H1 (cell line): ENCODE data around the gene SLC43A1. TPM values are rescaled to one million over a fixed set of nuclear protein-coding genes. Genes with fewer than 3 reads are reported as not detected.

Experiments
- CTCF ChIA-PET: fragments of 300-600 bp; sonication (Branson Sonifier 250); formaldehyde crosslinking; loops from one replicate; lab custom pipeline; 2021; ENCODE audit not compliant: partially characterized antibody; lab: Charles Lee
- POLR2A ChIA-PET: fragments of 300-600 bp; sonication (Branson Sonifier 250); formaldehyde crosslinking; loops from one replicate; lab custom pipeline; 2021; ENCODE audit warnings: inconsistent platforms; ENCODE audit not compliant: partially characterized antibody; lab: Charles Lee
- DNase-seq, 2 experiments: peaks; one replicate each; pipeline versions ENCODE4 v3.0.0 to v3.0.0-alpha.2; 2010 to 2022; ENCODE audit warnings: low spot score in 2 of 2, low read depth in 1 of 2, mixed read lengths in 1 of 2
- FAIRE-seq: peaks from 2 replicates; lab custom pipeline; 2011; peaks lifted over from hg19 to GRCh38; lab: Jason Lieb, UNC
- H2AFZ ChIP-seq: 2 replicates; pipeline ENCODE4 v1.8.1; 2012; ENCODE audit warnings: low read length, inconsistent platforms
- H2AK5ac ChIP-seq: 2 replicates; pipeline ENCODE4 v1.6.1; 2013; ENCODE audit warnings: low read depth, low read length
- H2BK120ac ChIP-seq: replicated peaks from 2 replicates; pipeline ENCODE3; 2013; ENCODE audit warnings: low read depth, low read length, inconsistent platforms
- H2BK12ac ChIP-seq: 2 replicates; pipeline ENCODE4 v1.6.1; 2013; ENCODE audit warnings: low read depth, low read length
- H2BK15ac ChIP-seq: 2 replicates; pipeline ENCODE4 v1.6.1; 2013; ENCODE audit warnings: low read length
- H2BK20ac ChIP-seq: 2 replicates; pipeline ENCODE4 v1.6.1; 2013; ENCODE audit warnings: low read length
- H2BK5ac ChIP-seq: 2 replicates; pipeline ENCODE4 v1.6.1; 2013; ENCODE audit warnings: low read depth, low read length
- H3K14ac ChIP-seq: 2 replicates; pipeline ENCODE4 v1.6.1; 2013; ENCODE audit warnings: inconsistent platforms; ENCODE audit not compliant: insufficient read length
- H3K18ac ChIP-seq: 2 replicates; pipeline ENCODE4 v1.6.1; 2013; ENCODE audit warnings: low read length; ENCODE audit errors: extremely low read depth
- H3K23ac ChIP-seq: 2 replicates; pipeline ENCODE4 v1.6.1; 2013; ENCODE audit warnings: inconsistent platforms; ENCODE audit not compliant: insufficient read length
- H3K23me2 ChIP-seq: 2 replicates; pipeline ENCODE4 v1.6.1; 2013; ENCODE audit warnings: low read depth, low read length
- H3K27ac ChIP-seq: 2 replicates; pipeline ENCODE4 v1.6.1; 2011; ENCODE audit warnings: low read depth, low read length, inconsistent platforms
- H3K27me3 ChIP-seq, 4 experiments: replicated peaks in 1 of 4; 1 replicate in 1 of 4; 2 replicates in 3 of 4; pipeline versions ENCODE4 v1.6.1 to v1.8.1; 2011 to 2013; ENCODE audit warnings: low read length in 3 of 4, mild to moderate bottlenecking in 3 of 4, inconsistent platforms in 2 of 4, mixed read lengths in 2 of 4, moderate library complexity in 1 of 4; ENCODE audit not compliant: control insufficient read depth in 3 of 4, insufficient read depth in 3 of 4; ENCODE audit errors: extremely low read depth in 1 of 4
- H3K36me3 ChIP-seq, 4 experiments: 2 replicates each; pipeline versions ENCODE4 v1.6.1 to v1.8.1; 2011 to 2013; ENCODE audit warnings: mild to moderate bottlenecking in 4 of 4, low read length in 3 of 4, moderate library complexity in 2 of 4, control low read depth in 1 of 4, inconsistent platforms in 1 of 4; ENCODE audit not compliant: insufficient read depth in 4 of 4, control insufficient read depth in 2 of 4
- H3K4ac ChIP-seq: replicated peaks from 2 replicates; pipeline ENCODE3; 2013; ENCODE audit warnings: low read length, low read depth, mixed read lengths, inconsistent platforms; ENCODE audit not compliant: insufficient read length
- H3K4me1 ChIP-seq, 4 experiments: replicated peaks in 1 of 4; 1 replicate in 1 of 4; 2 replicates in 3 of 4; pipeline versions ENCODE4 v1.6.1 to v1.8.1; 2011 to 2013; ENCODE audit warnings: low read length in 3 of 4, inconsistent platforms in 2 of 4, mixed read lengths in 1 of 4; ENCODE audit not compliant: insufficient read depth in 4 of 4, control insufficient read depth in 3 of 4
- H3K4me2 ChIP-seq, 2 experiments: 2 replicates each; pipeline versions ENCODE4 v1.6.1 to v1.8.1; 2011 to 2013; ENCODE audit warnings: low read depth in 2 of 2, low read length in 2 of 2, control low read depth in 1 of 2, inconsistent platforms in 1 of 2, mild to moderate bottlenecking in 1 of 2; ENCODE audit not compliant: insufficient read depth in 1 of 2
- H3K4me3 ChIP-seq, 4 experiments: fragments of 200-600, 300-600 bp in 1 of 4; sonication (generic), shearing (Covaris generic), sonication (Bioruptor Twin) in 1 of 4; 2 replicates each; pipeline versions ENCODE4 v1.5.1 to v1.8.1; 2011 to 2016; ENCODE audit warnings: low read length in 4 of 4, low read depth in 3 of 4, control low read depth in 2 of 4, inconsistent platforms in 2 of 4, mild to moderate bottlenecking in 2 of 4, mixed read lengths in 1 of 4, moderate library complexity in 1 of 4; ENCODE audit not compliant: insufficient read depth in 2 of 4; ENCODE audit errors: extremely low read depth in 1 of 4
- H3K56ac ChIP-seq: replicated peaks from 2 replicates; pipeline ENCODE3; 2013; ENCODE audit warnings: low read depth, mild to moderate bottlenecking, mixed read lengths, low read length, inconsistent platforms; ENCODE audit not compliant: insufficient read length
- H3K79me1 ChIP-seq: 2 replicates; pipeline ENCODE4 v1.6.1; 2013; ENCODE audit warnings: low read depth, low read length, control low read depth
- H3K79me2 ChIP-seq, 2 experiments: 2 replicates each; pipeline versions ENCODE4 v1.6.1 to v1.8.1; 2012 to 2013; ENCODE audit warnings: low read length in 2 of 2, mild to moderate bottlenecking in 2 of 2, inconsistent platforms in 1 of 2; ENCODE audit not compliant: insufficient read depth in 2 of 2, control insufficient read depth in 1 of 2
- H3K9ac ChIP-seq, 4 experiments: replicated peaks in 1 of 4; 1 replicate in 1 of 4; 2 replicates in 3 of 4; pipeline versions ENCODE4 v1.6.1 to v1.8.1; 2011 to 2013; ENCODE audit warnings: low read depth in 3 of 4, low read length in 3 of 4, control low read depth in 2 of 4, mild to moderate bottlenecking in 2 of 4, moderate library complexity in 2 of 4, inconsistent platforms in 1 of 4; ENCODE audit errors: extremely low read depth in 1 of 4
- H3K9me3 ChIP-seq, 2 experiments: 2 replicates each; pipeline versions ENCODE4 v1.6.1 to v1.8.1; 2012 to 2013; ENCODE audit warnings: mild to moderate bottlenecking in 2 of 2, moderate library complexity in 2 of 2, control low read depth in 1 of 2, inconsistent platforms in 1 of 2, low read depth in 1 of 2, low read length in 1 of 2, mixed read lengths in 1 of 2; ENCODE audit not compliant: insufficient read depth in 2 of 2
- H4K20me1 ChIP-seq, 2 experiments: replicated peaks in 1 of 2; 2 replicates each; pipeline versions ENCODE3 to v1.8.1; 2011 to 2013; ENCODE audit warnings: inconsistent platforms in 2 of 2, low read length in 2 of 2, mild to moderate bottlenecking in 1 of 2; ENCODE audit not compliant: insufficient read depth in 2 of 2, control insufficient read depth in 1 of 2
- H4K5ac ChIP-seq: 2 replicates; pipeline ENCODE4 v1.6.1; 2013; ENCODE audit warnings: low read length, low read depth, mixed read lengths, inconsistent platforms; ENCODE audit not compliant: insufficient read length
- H4K8ac ChIP-seq: 2 replicates; pipeline ENCODE4 v1.8.0; 2013; ENCODE audit warnings: mild to moderate bottlenecking, moderate library complexity, low read length, inconsistent platforms; ENCODE audit not compliant: insufficient read depth; ENCODE audit errors: extremely low read depth
- H4K91ac ChIP-seq: replicated peaks from 2 replicates; pipeline ENCODE3; 2013; ENCODE audit warnings: low read length, mixed read lengths, inconsistent platforms; ENCODE audit not compliant: insufficient read length
- CHD2 ChIP-seq: IDR thresholded peaks from 2 replicates; pipeline ENCODE4 v1.6.1; 2012; ENCODE audit warnings: low read length, improper control_type of control experiment
- CTCF ChIP-seq, 3 experiments: IDR thresholded peaks; 1 replicate in 2 of 3; 2 replicates in 1 of 3; pipeline versions ENCODE4 v1.5.1 to v1.6.1; 2011; ENCODE audit warnings: low read length in 3 of 3, mild to moderate bottlenecking in 3 of 3, inconsistent platforms in 2 of 3, low read depth in 1 of 3, moderate library complexity in 1 of 3; ENCODE audit not compliant: insufficient read depth in 1 of 3; ENCODE audit errors: control extremely low read depth in 1 of 3
- FOSL1 ChIP-seq: IDR thresholded peaks from 2 replicates; pipeline ENCODE4 v1.6.1; 2011; ENCODE audit warnings: mild to moderate bottlenecking, low read depth, low read length, moderate library complexity; ENCODE audit not compliant: insufficient read depth
- JUN ChIP-seq: IDR thresholded peaks from 2 replicates; pipeline ENCODE4 v1.6.1; 2011; ENCODE audit warnings: low read depth, mild to moderate bottlenecking, improper control_type of control experiment, low read length
- SAP30 ChIP-seq: fragments of 300-600 bp; sonication (generic); IDR thresholded peaks from 2 replicates; pipeline ENCODE4 v1.7.1; 2012; ENCODE audit warnings: low read length, moderate library complexity, mild to moderate bottlenecking, inconsistent platforms; ENCODE audit not compliant: insufficient read depth, insufficient replicate concordance
- SIN3A ChIP-seq, 2 experiments: IDR thresholded peaks in 1 of 2; conservative IDR thresholded peaks in 1 of 2; 2 replicates each; pipeline ENCODE4 v1.6.1; 2011 to 2012; ENCODE audit warnings: low read length in 2 of 2, improper control_type of control experiment in 1 of 2, low read depth in 1 of 2, mild to moderate bottlenecking in 1 of 2
- SP1 ChIP-seq: IDR thresholded peaks from 2 replicates; pipeline ENCODE4 v1.6.1; 2011; ENCODE audit warnings: low read depth, low read length
- SRF ChIP-seq: IDR thresholded peaks from 2 replicates; pipeline ENCODE4 v1.6.1; 2011; ENCODE audit warnings: mild to moderate bottlenecking, low read depth, low read length, moderate library complexity
- WGBS, 2 experiments: shearing (Covaris generic) in 1 of 2; methylation state at CpG; one replicate each; pipeline versions ENCODE4 v1.1.6 to v1.1.7; 2013 to 2015; ENCODE audit warnings: low lambda C conversion rate in 2 of 2, mixed read lengths in 2 of 2, inconsistent platforms in 1 of 2, low coverage in 1 of 2, missing lambda C conversion rate in 1 of 2; ENCODE audit not compliant: insufficient replicate concordance in 2 of 2, insufficient coverage in 1 of 2, insufficient read length in 1 of 2; ENCODE audit errors: extremely low coverage in 1 of 2, missing lambda C conversion rate in 1 of 2; 5-methylcytosine and 5-hydroxymethylcytosine counted together
- polyA plus RNA-seq, 7 experiments: library from polyadenylated mRNA; depleted of rRNA in 3 of 7; stranded (reverse) in 5 of 7; unstranded in 2 of 7; fragments of >200 nt in 5 of 7; fragments of 200-250 nt in 2 of 7; gene quantifications; 1 replicate in 5 of 7; 2 replicates in 1 of 7; 4 replicates in 1 of 7; pipeline versions ENCODE4 v1.2.1 to v1.2.3, GENCODE V29; 2011 to 2013; ENCODE audit warnings: missing spikeins in 2 of 7, mixed read lengths in 2 of 7
- total RNA-seq: library from RNA; stranded (reverse); fragmentation: NEBNext Ultra II Directional; extraction: Animal tissue kit (Norgen Biotek cat#: 25700); gene quantifications from 2 replicates; pipeline ENCODE4 v1.2.1, GENCODE V29; 2021

The SLC43A1 gene
- total and polyA plus RNA-seq, 2 of the 8 experiments (the other 6 are each of a cell fraction or from before 2014, with no cell fraction given), result 34.5 to 58.0 TPM

- Histone ChIP-seq H2BK15ac (no peak overlapping the region), H3K27ac (no peak overlapping the region), H3K79me1 (peaks cover 2% of the 10 kb centered on the region; the same call in 1 of the 2 replicates), H4K5ac (no peak overlapping the region), H3K14ac (no peak overlapping the region), H3K23ac (no peak overlapping the region), H4K20me1 (peaks cover 2 to 3% of the 10 kb centered on the region in 2 experiments), H3K79me2 (peaks cover 0 to 22% of the 10 kb centered on the region in 2 experiments; a peak in 3 of 4 replicates), H3K4me2 (peak overlapping the region; percentile 56 to 95), H2AK5ac (no peak overlapping the region), H3K9me3 (no peaks in the 10 kb centered on the region), H3K4ac (no peak overlapping the region), H3K4me1 (peaks cover 3 to 10% (median 5%) of the 10 kb centered on the region in 4 experiments), H3K27me3 (peaks cover 0 to 21% (median 10%) of the 10 kb centered on the region in 4 experiments; a peak in 4 of 7 replicates), H3K4me3 (peak overlapping the region in 2 of 4 experiments; percentile 64 to 76; a peak in 2 of 8 replicates), H2AFZ (no peak overlapping the region), H2BK120ac (no peak overlapping the region), H3K56ac (no peak overlapping the region), H3K18ac (no peak overlapping the region), H2BK20ac (no peak overlapping the region)
- 88% methylated on average over 12 of the region's 12 CpGs; no CpG with 5 or more reads in 1 of the 2 experiments for WGBS, 2 experiments
- FAIRE-seq, result no peak
- ChIA-PET CTCF (interaction anchor here (0.6 to 25.4 kb wide), 6 partner anchors 15 to 55 kb away, joined by 3 to 1146 read pairs (median 6); partner anchors contain the start of gene TIMM10), POLR2A (interaction anchor here (1.1 to 8.4 kb wide), 11 partner anchors 11 to 228 kb away, joined by 3 to 110 read pairs (median 35); partner anchors contain the start of genes RTN4RL2, SELENOH, TIMM10 and YPEL4)
- TF ChIP-seq SIN3A (conservative IDR thresholded peaks at IDR 0.05 in 1 of 2, IDR thresholded peaks at IDR 0.05 in 1 of 2; ENCODE audit: low read depth in 1 of 2, low read length in 2 of 2) (no peak), CHD2 (no peak), CTCF (IDR thresholded peaks at IDR 0.05; ENCODE audit: control extremely low read depth in 1 of 3, insufficient read depth in 1 of 3, low read depth in 1 of 3, low read length in 3 of 3) (no peak), JUN (no peak), SRF (no peak), SAP30 (no peak), FOSL1 (no peak), SP1 (no peak)
- TF ChIP-seq, all 59 proteins: peak for 0
- no peak overlapping the region; the same call in 1 of the 2 replicates for H2BK5ac ChIP-seq
- H4K8ac ChIP-seq, result no peak overlapping the region
- no peak overlapping the region for H2BK12ac ChIP-seq
- peaks cover 19% of the 10 kb centered on the region; the same call in 1 of the 2 replicates for H3K23me2 ChIP-seq
- H3K36me3 ChIP-seq, result no peaks in the 10 kb centered on the region
- no peak overlapping the region for H4K91ac ChIP-seq
- DNase-seq, result no peak
- no peak overlapping the region; a peak in 2 of 7 replicates for H3K9ac ChIP-seq
These were observed 2.7 kb downstream of the SLC43A1 start for GRCh38 chr11:57512646-57513451.
